CD4-positive, alpha-beta T cell (primary cell): Measurements from ENCODE around the gene STK11. TPM values are rescaled to one million over a fixed set of nuclear protein-coding genes. Genes with fewer than 3 reads are reported as not detected.

Source experiments
- ATAC-seq: fragments of 200-7000 bp; cut with Tn5 transposase; one replicate; pipeline ENCODE4 v1.10.0; 2022; ENCODE audit warnings: mild to moderate bottlenecking; ENCODE audit not compliant: poor library complexity
- CTCF ChIA-PET: fragments of 350-600 bp; sonication (Branson Sonifier 250); formaldehyde crosslinking; loops from one replicate; lab custom pipeline; 2021; ENCODE audit warnings: antibody characterized with exemption, inconsistent platforms; lab: Charles Lee
- POLR2A ChIA-PET: fragments of 350-600 bp; sonication (Branson Sonifier 250); formaldehyde crosslinking; loops from one replicate; lab custom pipeline; 2021; ENCODE audit warnings: antibody characterized with exemption, inconsistent platforms; lab: Charles Lee
- DNase-seq, 14 experiments: peaks; one replicate each; pipeline ENCODE4 v3.0.0-alpha.2; 2013 to 2020; ENCODE audit warnings: mixed read lengths in 2 of 14
- H3K27ac ChIP-seq, 2 donors: one replicate each; pipeline versions ENCODE4 v1.5.1 to v1.7.0; 2013; ENCODE audit warnings: low read length in 2 of 2, low read depth in 1 of 2, mild to moderate bottlenecking in 1 of 2
- H3K27me3 ChIP-seq, 2 experiments: 1 replicate in 1 of 2; 2 replicates in 1 of 2; pipeline versions ENCODE4 v1.6.1 to v1.7.0; 2013; ENCODE audit warnings: low read length in 2 of 2, control low read depth in 1 of 2, mild to moderate bottlenecking in 1 of 2, moderate library complexity in 1 of 2; ENCODE audit not compliant: insufficient read depth in 2 of 2, control insufficient read depth in 1 of 2
- H3K36me3 ChIP-seq: one replicate; pipeline ENCODE4 v1.6.1; 2013; ENCODE audit warnings: low read length, control low read depth; ENCODE audit not compliant: insufficient read depth
- H3K4me1 ChIP-seq: one replicate; pipeline ENCODE4 v1.6.1; 2013; ENCODE audit warnings: low read length, control low read depth; ENCODE audit not compliant: insufficient read depth
- H3K4me3 ChIP-seq: one replicate; pipeline ENCODE4 v1.5.1; 2013; ENCODE audit warnings: mild to moderate bottlenecking, low read length, moderate library complexity
- H3K9me3 ChIP-seq, 2 experiments: 1 replicate in 1 of 2; 2 replicates in 1 of 2; pipeline versions ENCODE4 v1.6.1 to v1.7.0; 2013; ENCODE audit warnings: low read length in 2 of 2, mild to moderate bottlenecking in 2 of 2, control low read depth in 1 of 2, moderate library complexity in 1 of 2; ENCODE audit not compliant: control insufficient read depth in 1 of 2, insufficient read depth in 1 of 2
- H3K27ac Mint-ChIP-seq: one replicate; pipeline ENCODE4 v1.8.0; 2020; ENCODE audit warnings: mixed read lengths
- H3K27me3 Mint-ChIP-seq: one replicate; pipeline ENCODE4 v1.8.0; 2021; ENCODE audit warnings: mixed read lengths
- H3K36me3 Mint-ChIP-seq: one replicate; pipeline ENCODE4 v1.8.0; 2021; ENCODE audit warnings: low read depth, mixed read lengths
- H3K4me1 Mint-ChIP-seq: one replicate; pipeline ENCODE4 v1.8.0; 2021; ENCODE audit warnings: low read depth, mixed read lengths
- H3K4me3 Mint-ChIP-seq: one replicate; pipeline ENCODE4 v1.8.0; 2020; ENCODE audit warnings: mild to moderate bottlenecking, mixed read lengths
- H3K9me3 Mint-ChIP-seq: one replicate; pipeline ENCODE4 v1.8.0; 2020; ENCODE audit warnings: mixed read lengths
- intact Hi-C, 2 experiments: fragments of 100-400 bp; cut with DNase I in 1 of 2; cut with micrococcal nuclease in 1 of 2; formaldehyde crosslinking; loops; one replicate each; pipeline versions ENCODE4 v1.15.1 to v1.9.0; 2023 to 2025; cut with DNase I, micrococcal nuclease
- total RNA-seq, 174 experiments: library from RNA in 2 of 174; stranded (reverse) in 2 of 174; gene quantifications; one replicate each; pipeline ENCODE4 v1.2.3 and lab custom pipeline; 2021 to 2026
- TF ChIP-seq, protein P1 (sequence below): fragments of 200-600 bp; IDR thresholded peaks from one replicate; pipeline ENCODE4 v1.8.0; 2022; ENCODE audit warnings: antibody characterized with exemption, mild to moderate bottlenecking

Gene STK11
- total RNA-seq, 2 experiments from 2014 or later = 49.7 to 53.0 TPM

DNA sequence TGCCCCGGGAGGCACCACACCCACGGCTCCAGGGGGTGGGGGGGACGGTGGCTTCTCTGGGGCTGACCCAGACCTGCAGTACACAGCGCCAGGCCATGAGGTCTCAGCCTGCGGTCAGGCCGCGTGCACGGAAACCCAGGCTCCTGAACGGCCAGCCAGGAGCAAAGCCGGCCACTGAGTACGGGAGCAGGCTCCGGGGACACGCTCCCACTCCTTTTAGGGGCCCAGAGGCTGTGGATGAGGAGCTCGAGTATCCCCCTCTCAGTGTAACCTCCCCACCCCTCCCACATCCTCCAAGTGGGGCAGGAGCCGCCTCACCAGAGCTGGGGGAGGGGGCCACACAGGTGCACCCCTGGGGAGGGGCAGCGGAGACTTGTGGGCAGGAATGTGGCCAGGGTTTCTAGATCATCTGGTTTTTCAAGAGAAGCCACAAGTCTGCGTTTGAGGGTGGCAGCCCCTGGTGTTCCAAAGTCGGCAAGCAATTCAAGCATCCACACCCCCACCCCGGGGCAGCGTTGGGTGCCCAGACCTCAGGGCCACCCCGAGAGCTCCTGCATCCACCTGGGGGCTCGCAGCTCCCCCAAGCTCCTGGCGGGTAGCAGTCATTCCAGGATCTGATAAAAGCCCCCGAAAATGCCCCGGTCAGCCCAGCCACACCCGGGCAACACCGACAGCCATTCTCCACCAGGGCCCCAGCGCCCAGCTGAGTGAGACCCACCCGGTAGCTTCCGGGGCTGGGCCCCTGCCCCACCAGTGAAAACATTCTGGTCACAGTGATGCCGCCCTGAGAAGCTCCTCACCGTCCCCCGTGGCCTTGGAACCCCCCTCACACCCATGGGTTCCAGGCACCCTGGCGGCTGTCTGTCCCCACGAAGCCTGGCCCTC lies 37.6 kb upstream of the STK11 start:
- ChIA-PET CTCF (no interaction called here), POLR2A (no interaction called here)
- intact Hi-C loops = no loop called here
- Histone ChIP-seq H3K9me3 (no peaks in the 10 kb centered on the region), H3K36me3 (peaks cover 20% of the 10 kb centered on the region), H3K4me1 (peaks cover 46% of the 10 kb centered on the region), H3K4me3 (no peak overlapping the region), H3K27ac (no peak overlapping the region), H3K27me3 (no peaks in the 10 kb centered on the region)
- Mint-ChIP-seq H3K27me3 (no peaks in the 10 kb centered on the region), H3K9me3 (no peaks in the 10 kb centered on the region), H3K4me3 (no peak overlapping the region), H3K36me3 (peaks cover 12% of the 10 kb centered on the region), H3K4me1 (peaks cover 21% of the 10 kb centered on the region), H3K27ac (no peak overlapping the region)
- TF ChIP-seq, protein P1, sequence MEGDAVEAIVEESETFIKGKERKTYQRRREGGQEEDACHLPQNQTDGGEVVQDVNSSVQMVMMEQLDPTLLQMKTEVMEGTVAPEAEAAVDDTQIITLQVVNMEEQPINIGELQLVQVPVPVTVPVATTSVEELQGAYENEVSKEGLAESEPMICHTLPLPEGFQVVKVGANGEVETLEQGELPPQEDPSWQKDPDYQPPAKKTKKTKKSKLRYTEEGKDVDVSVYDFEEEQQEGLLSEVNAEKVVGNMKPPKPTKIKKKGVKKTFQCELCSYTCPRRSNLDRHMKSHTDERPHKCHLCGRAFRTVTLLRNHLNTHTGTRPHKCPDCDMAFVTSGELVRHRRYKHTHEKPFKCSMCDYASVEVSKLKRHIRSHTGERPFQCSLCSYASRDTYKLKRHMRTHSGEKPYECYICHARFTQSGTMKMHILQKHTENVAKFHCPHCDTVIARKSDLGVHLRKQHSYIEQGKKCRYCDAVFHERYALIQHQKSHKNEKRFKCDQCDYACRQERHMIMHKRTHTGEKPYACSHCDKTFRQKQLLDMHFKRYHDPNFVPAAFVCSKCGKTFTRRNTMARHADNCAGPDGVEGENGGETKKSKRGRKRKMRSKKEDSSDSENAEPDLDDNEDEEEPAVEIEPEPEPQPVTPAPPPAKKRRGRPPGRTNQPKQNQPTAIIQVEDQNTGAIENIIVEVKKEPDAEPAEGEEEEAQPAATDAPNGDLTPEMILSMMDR = no peak
- ATAC-seq = peak; percentile 7
- DNase-seq = no peak

DNA sequence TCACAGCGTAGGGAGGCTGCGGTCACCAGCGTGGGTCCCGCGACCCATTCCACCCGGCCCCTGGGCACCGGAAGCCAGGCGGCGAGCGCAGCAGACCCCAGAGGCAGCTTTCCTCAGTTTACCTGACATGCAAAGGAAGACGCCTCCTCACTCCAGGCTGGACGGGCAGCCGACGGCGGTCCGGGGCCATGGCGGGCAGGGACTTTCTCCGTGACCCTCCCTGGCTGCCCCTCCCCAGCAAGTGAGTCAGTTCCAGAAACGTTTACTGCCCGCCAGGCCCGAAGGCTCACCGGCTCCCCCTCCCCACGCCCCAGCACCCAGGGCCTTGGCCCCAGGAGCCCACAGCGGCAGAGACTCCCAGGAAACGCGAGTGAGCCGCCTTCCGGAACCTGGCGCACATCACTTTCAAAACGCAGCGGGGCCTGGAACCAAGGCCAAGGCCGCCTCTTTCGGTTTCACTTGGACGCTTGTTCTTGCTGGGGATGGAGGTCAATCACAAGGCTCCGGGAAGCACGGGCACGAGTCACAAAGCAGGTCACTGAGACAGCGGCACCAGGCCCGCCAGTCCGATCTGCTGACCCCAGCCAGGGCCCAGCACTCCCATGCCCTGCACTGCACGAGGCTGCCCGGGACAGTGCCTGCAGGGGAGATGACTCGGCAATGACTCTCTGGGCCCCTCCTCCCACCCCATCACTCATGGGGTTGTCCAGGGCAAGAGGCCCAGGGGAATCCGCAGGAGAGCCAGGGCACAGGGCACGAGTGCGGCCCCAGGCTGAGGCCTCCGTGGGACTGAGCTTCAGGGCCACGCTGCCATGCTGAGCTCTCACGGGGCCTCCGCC lies 36.8 kb upstream of the STK11 start:
- Histone ChIP-seq H3K27ac (no peak overlapping the region), H3K9me3 (no peaks in the 10 kb centered on the region), H3K36me3 (peaks cover 20% of the 10 kb centered on the region), H3K27me3 (no peaks in the 10 kb centered on the region), H3K4me3 (no peak overlapping the region), H3K4me1 (peaks cover 54% of the 10 kb centered on the region)
- Mint-ChIP-seq H3K36me3 (peaks cover 12% of the 10 kb centered on the region), H3K27me3 (no peaks in the 10 kb centered on the region), H3K4me3 (no peak overlapping the region), H3K27ac (no peak overlapping the region), H3K9me3 (no peaks in the 10 kb centered on the region), H3K4me1 (peaks cover 19% of the 10 kb centered on the region)
- ATAC-seq (no peak), DNase-seq (peak in 1 of 14 experiments; percentile 49)
- CTCF ChIA-PET = no interaction called here
- intact Hi-C loops = no loop called here
- POLR2A ChIA-PET = interaction anchor here (0.7 kb wide), 1 partner anchor 104 kb away, joined by 3 read pairs; no protein-coding TSS in a partner anchor
- TF ChIP-seq, protein P1 = no peak

DNA sequence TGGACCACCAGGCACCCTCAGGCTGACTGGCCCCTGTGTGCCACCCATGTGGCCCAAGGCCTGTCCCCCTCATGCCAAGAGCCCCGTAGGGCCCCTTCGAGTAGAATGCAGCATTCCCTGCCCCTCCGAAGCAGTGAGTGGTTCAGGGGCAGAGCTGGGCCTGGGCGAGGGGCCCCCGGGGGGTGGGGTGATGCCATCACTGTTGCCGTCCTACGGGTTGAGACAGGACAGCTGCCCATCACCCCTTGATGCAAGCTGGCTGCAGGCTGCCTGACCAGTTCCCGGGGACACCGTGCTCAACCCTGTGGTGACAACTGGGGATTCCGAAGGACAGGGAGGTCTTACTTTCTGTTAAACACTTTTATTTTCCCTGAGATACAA lies 36.2 kb upstream of the STK11 start:
- peaks cover 22% of the 10 kb centered on the region for H3K4me1 Mint-ChIP-seq
- TF ChIP-seq, protein P1 = no peak
- H3K36me3 Mint-ChIP-seq = peaks cover 12% of the 10 kb centered on the region
- no peaks in the 10 kb centered on the region for H3K27me3 Mint-ChIP-seq
- H3K4me3 Mint-ChIP-seq = no peak overlapping the region
- Histone ChIP-seq H3K4me1 (peaks cover 57% of the 10 kb centered on the region), H3K27me3 (no peaks in the 10 kb centered on the region), H3K27ac (no peak overlapping the region), H3K9me3 (no peaks in the 10 kb centered on the region), H3K36me3 (peaks cover 20% of the 10 kb centered on the region), H3K4me3 (no peak overlapping the region)
- H3K27ac Mint-ChIP-seq = no peak overlapping the region
- no peaks in the 10 kb centered on the region for H3K9me3 Mint-ChIP-seq
- no peak for DNase-seq
- intact Hi-C loops = no loop called here
- ChIA-PET CTCF (no interaction called here), POLR2A (interaction anchor here (0.7 kb wide), 1 partner anchor 104 kb away, joined by 3 read pairs; no protein-coding TSS in a partner anchor)
- ATAC-seq = no peak
